Prostate gland (tissue), 2 donors: ENCODE measurements around the gene TPST2.

Source experiments
- POLR2A ChIP-seq: fragments of 450-650 bp; IDR thresholded peaks from one replicate; pipeline ENCODE4 v1.6.1; 2016; ENCODE audit warnings: antibody characterized with exemption, mild to moderate bottlenecking
- TF ChIP-seq, protein P1 (sequence below), 4 experiments: fragments of 200-600 bp in 2 of 4; fragments of 450-650 bp in 2 of 4; sonication (generic) in 2 of 4; IDR thresholded peaks; 1 replicate in 3 of 4; 2 replicates in 1 of 4; pipeline ENCODE4 v1.5.1; 2016 to 2019; ENCODE audit warnings: antibody characterized with exemption in 4 of 4, mild to moderate bottlenecking in 2 of 4, moderate library complexity in 2 of 4

DNA sequence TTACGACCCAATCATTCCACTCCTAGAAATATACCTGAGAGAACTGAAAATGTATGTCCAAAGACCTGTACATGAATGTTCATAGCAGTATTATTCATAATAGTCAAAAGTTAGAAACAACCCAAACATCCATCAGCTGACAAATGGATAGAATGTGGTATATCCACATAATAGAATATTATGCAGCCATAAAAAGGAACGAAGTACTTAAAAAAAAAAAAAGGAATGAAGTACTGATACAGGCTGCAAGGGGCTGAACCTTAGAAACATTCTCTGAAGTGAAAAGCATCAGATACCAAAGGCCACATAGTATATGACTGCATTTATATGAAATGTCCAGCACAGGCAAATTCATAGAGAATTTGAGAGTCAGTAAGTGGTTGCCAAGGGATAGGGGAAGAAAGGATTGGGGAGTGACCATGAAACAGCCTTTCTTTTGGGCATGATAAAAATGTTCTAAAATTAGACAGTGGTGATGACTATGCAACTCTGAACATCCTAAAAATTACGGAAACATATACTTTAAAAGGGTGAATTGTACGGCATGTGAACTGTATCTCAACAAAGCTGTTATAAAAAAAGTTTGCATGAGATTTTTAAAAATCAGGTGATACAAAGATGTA is 1.8 kb downstream of the TPST2 start:
- TF ChIP-seq, protein P1, sequence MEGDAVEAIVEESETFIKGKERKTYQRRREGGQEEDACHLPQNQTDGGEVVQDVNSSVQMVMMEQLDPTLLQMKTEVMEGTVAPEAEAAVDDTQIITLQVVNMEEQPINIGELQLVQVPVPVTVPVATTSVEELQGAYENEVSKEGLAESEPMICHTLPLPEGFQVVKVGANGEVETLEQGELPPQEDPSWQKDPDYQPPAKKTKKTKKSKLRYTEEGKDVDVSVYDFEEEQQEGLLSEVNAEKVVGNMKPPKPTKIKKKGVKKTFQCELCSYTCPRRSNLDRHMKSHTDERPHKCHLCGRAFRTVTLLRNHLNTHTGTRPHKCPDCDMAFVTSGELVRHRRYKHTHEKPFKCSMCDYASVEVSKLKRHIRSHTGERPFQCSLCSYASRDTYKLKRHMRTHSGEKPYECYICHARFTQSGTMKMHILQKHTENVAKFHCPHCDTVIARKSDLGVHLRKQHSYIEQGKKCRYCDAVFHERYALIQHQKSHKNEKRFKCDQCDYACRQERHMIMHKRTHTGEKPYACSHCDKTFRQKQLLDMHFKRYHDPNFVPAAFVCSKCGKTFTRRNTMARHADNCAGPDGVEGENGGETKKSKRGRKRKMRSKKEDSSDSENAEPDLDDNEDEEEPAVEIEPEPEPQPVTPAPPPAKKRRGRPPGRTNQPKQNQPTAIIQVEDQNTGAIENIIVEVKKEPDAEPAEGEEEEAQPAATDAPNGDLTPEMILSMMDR (IDR thresholded peaks at IDR 0.05) = no peak
- no peak for TF ChIP-seq POLR2A
